Thymus (tissue), 11 donors: Measurements from ENCODE around the gene CD101. TPM values are rescaled to one million over a fixed set of nuclear protein-coding genes. Genes with fewer than 3 reads are reported as not detected.

Source experiments
- DNase-seq, 9 donors: peaks; one replicate each; pipeline ENCODE4 v3.0.0-alpha.2; 2013; ENCODE audit warnings: low spot score in 9 of 9, low read depth in 6 of 9, missing footprints in 1 of 9
- H3K27ac ChIP-seq, 2 donors: one replicate each; pipeline ENCODE4 v1.5.1; 2013; ENCODE audit warnings: control low read depth in 1 of 2, low read depth in 1 of 2, low read length in 1 of 2, mild to moderate bottlenecking in 1 of 2, moderate library complexity in 1 of 2
- H3K27me3 ChIP-seq, 2 donors: one replicate each; pipeline ENCODE4 v1.5.1; 2013; ENCODE audit warnings: low read length in 1 of 2; ENCODE audit not compliant: control insufficient read depth in 2 of 2, insufficient read depth in 1 of 2
- H3K36me3 ChIP-seq, 2 donors: one replicate each; pipeline ENCODE4 v1.5.1; 2013; ENCODE audit warnings: low read length in 1 of 2, mild to moderate bottlenecking in 1 of 2, moderate library complexity in 1 of 2; ENCODE audit not compliant: control insufficient read depth in 2 of 2, insufficient read depth in 2 of 2
- H3K4me1 ChIP-seq, 2 donors: one replicate each; pipeline ENCODE4 v1.5.1; 2013; ENCODE audit warnings: low read length in 2 of 2; ENCODE audit not compliant: control insufficient read depth in 2 of 2, insufficient read depth in 2 of 2
- H3K4me3 ChIP-seq, 2 donors: one replicate each; pipeline ENCODE4 v1.5.1; 2013; ENCODE audit warnings: low read length in 2 of 2, control low read depth in 1 of 2, mild to moderate bottlenecking in 1 of 2
- H3K9me3 ChIP-seq, 2 donors: one replicate each; pipeline ENCODE4 v1.5.1; 2013; ENCODE audit warnings: low read length in 1 of 2, mild to moderate bottlenecking in 1 of 2; ENCODE audit not compliant: control insufficient read depth in 2 of 2, insufficient read depth in 1 of 2
- WGBS: extraction: QIAGEN DNeasy Blood & Tissue Kit; methylation state at CpG from one replicate; pipeline ENCODE4 v1.1.7; 2013; 5-methylcytosine and 5-hydroxymethylcytosine counted together
- polyA plus RNA-seq: library from polyadenylated mRNA; stranded (reverse); fragments of 200-250 nt; gene quantifications from one replicate; pipeline ENCODE4 v1.2.3, GENCODE V29; 2013
- total RNA-seq: library from RNA; stranded (reverse); fragments of 120-200 nt; gene quantifications from one replicate; pipeline ENCODE4 v1.2.4, GENCODE V29; 2013
- donor health status: healthy.

The CD101 gene
- total and polyA plus RNA-seq, 2 donors: 3.4 to 3.8 TPM

- H3K9me3 ChIP-seq: peaks cover 0 to 2% of the 10 kb centered on the region in 2 donors
- peaks cover 10 to 36% of the 10 kb centered on the region in 2 donors for H3K4me1 ChIP-seq
- no peak overlapping the region for H3K27ac ChIP-seq
- no peak overlapping the region for H3K4me3 ChIP-seq
- H3K36me3 ChIP-seq: no peaks in the 10 kb centered on the region
- H3K27me3 ChIP-seq: no peaks in the 10 kb centered on the region
- WGBS: 48% methylated on average over 2 of the region's 2 CpGs
- no peak for DNase-seq
Measured at GRCh38 chr1:116991171-116991845, 10.3 kb upstream of the CD101 start.

- 100% methylated on average over 1 of the region's 1 CpG for WGBS
- Histone ChIP-seq H3K27ac (no peak overlapping the region), H3K27me3 (no peaks in the 10 kb centered on the region), H3K36me3 (no peaks in the 10 kb centered on the region), H3K4me3 (no peak overlapping the region), H3K9me3 (peaks cover 0 to 2% of the 10 kb centered on the region in 2 donors), H3K4me1 (peaks cover 10 to 30% of the 10 kb centered on the region in 2 donors)
- no peak for DNase-seq
Measured at GRCh38 chr1:116991918-116992317, 9.6 kb upstream of the CD101 start.

GRCh38 chr1:116993286-116993685 is 8.3 kb upstream of the CD101 start:
- Histone ChIP-seq H3K4me3 (no peak overlapping the region), H3K27ac (no peak overlapping the region), H3K27me3 (no peaks in the 10 kb centered on the region), H3K9me3 (peaks cover 0 to 2% of the 10 kb centered on the region in 2 donors), H3K4me1 (peaks cover 7 to 18% of the 10 kb centered on the region in 2 donors), H3K36me3 (no peaks in the 10 kb centered on the region)
- WGBS: 98% methylated on average over 7 of the region's 7 CpGs
- no peak for DNase-seq

GRCh38 chr1:116994411-116994810 is 7.1 kb upstream of the CD101 start:
- 92% methylated on average over 2 of the region's 2 CpGs for WGBS
- H3K4me1 ChIP-seq: peaks cover 7 to 13% of the 10 kb centered on the region in 2 donors

GRCh38 chr1:116997066-116997465 is 4.5 kb upstream of the CD101 start:
- Histone ChIP-seq H3K4me1 (peaks cover 2 to 9% of the 10 kb centered on the region in 2 donors), H3K27me3 (no peaks in the 10 kb centered on the region), H3K27ac (no peak overlapping the region), H3K36me3 (no peaks in the 10 kb centered on the region), H3K4me3 (no peak overlapping the region), H3K9me3 (no peaks in the 10 kb centered on the region)
- 96% methylated on average over 1 of the region's 1 CpG for WGBS
- DNase-seq: no peak

More at GRCh38 chr1:116994411-116994810, 7.1 kb upstream of the CD101 start:
- H3K27ac ChIP-seq: no peak overlapping the region
- H3K36me3 ChIP-seq: no peaks in the 10 kb centered on the region
- H3K4me3 ChIP-seq: no peak overlapping the region
- no peaks in the 10 kb centered on the region for H3K9me3 ChIP-seq
- no peaks in the 10 kb centered on the region for H3K27me3 ChIP-seq
- no peak for DNase-seq

- no peaks in the 10 kb centered on the region for H3K36me3 ChIP-seq
- DNase-seq: no peak
- H3K4me1 ChIP-seq: peaks cover 2 to 11% of the 10 kb centered on the region in 2 donors
- no peak overlapping the region for H3K27ac ChIP-seq
- no peaks in the 10 kb centered on the region for H3K9me3 ChIP-seq
- H3K4me3 ChIP-seq: no peak overlapping the region
- H3K27me3 ChIP-seq: no peaks in the 10 kb centered on the region
Measured at GRCh38 chr1:116997636-116998035, 3.9 kb upstream of the CD101 start.

- Histone ChIP-seq H3K9me3 (no peaks in the 10 kb centered on the region), H3K4me1 (peaks cover 2 to 11% of the 10 kb centered on the region in 2 donors), H3K36me3 (no peaks in the 10 kb centered on the region), H3K4me3 (no peak overlapping the region), H3K27ac (no peak overlapping the region), H3K27me3 (no peaks in the 10 kb centered on the region)
- 94% methylated on average over 3 of the region's 3 CpGs for WGBS
- DNase-seq: no peak
Measured at GRCh38 chr1:116999596-116999995, 2.0 kb upstream of the CD101 start.

DNA sequence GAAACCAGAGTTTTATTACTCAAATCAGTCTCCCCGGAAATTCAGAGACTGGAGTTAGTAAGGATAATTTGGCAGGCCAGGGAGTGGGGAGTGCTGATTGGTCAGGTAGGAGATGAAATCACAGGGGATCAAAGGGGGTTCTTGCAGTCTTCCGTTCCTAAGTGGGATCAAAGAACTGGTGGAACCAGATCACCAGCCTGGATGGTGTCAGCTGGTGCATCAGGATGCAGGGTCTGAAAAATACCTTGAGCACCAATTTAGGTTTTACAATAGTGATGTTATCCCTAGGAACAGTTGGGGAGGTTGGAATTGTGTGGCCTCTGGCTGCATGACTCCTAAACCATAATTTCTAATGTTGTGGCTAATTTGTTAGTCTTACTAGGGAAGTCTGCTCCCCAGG is 1.4 kb upstream of the CD101 start:
- Histone ChIP-seq H3K4me1 (peaks cover 2 to 11% of the 10 kb centered on the region in 2 donors), H3K27me3 (no peaks in the 10 kb centered on the region), H3K36me3 (no peaks in the 10 kb centered on the region), H3K27ac (peak overlapping the region in 1 of 2 donors; percentile 19), H3K4me3 (no peak overlapping the region), H3K9me3 (no peaks in the 10 kb centered on the region)
- no peak for DNase-seq
- WGBS: 92% methylated on average over 2 of the region's 2 CpGs

- no peak for DNase-seq
- peaks cover 2 to 17% of the 10 kb centered on the region in 2 donors for H3K4me1 ChIP-seq
- no peaks in the 10 kb centered on the region for H3K9me3 ChIP-seq
- WGBS: 96% methylated on average over 2 of the region's 2 CpGs
- no peaks in the 10 kb centered on the region for H3K27me3 ChIP-seq
- peak overlapping the region in 1 of 2 donors; percentile 18 for H3K27ac ChIP-seq
- no peak overlapping the region for H3K4me3 ChIP-seq
- H3K36me3 ChIP-seq: no peaks in the 10 kb centered on the region
Measured at GRCh38 chr1:117003223-117003875, 1.8 kb downstream of the CD101 start.
